Measurements from ENCODE around the gene NCKIPSD.

NCKIPSD gene

DNA sequence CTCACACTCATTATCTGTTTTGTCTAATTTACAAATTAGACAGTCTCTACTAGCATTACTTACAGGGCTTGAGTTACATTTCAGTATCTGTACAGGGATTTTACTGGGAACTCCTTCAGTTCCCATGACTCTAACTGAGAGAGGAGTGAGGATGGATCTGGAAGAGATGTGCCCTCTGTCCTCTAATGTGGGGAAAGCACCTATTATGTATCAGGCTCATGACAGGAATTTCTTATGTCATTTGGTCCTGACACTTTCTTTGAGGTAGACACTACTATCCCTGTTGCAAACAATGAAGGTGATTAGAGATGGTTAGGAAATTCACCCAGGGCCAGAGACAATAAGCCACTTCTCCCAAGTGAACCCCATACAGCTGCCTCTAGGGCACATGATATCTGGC is 10.9 kb upstream of the NCKIPSD start:
- DNase-seq (ENCODE audit: low spot score): no peak

DNA sequence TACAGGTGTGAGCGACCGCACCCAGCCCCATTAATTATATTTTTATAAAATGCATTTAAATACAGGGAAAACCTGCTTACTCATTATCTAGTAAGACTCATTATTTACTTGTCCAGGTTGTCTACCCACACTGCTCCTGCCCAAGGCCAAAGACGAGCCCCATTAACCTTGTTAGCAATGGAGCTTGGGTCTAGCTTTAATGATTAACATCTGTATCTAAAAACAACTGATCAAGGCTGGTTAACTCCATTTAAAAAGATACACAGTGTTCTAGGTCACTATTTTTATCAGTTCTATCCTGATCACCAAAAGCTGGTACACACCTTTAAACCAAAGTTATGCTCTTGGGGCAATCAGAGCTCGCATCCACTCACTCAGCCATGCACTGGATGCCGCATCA is 10.4 kb upstream of the NCKIPSD start:
- DNase-seq (ENCODE audit: low spot score): no peak

DNA sequence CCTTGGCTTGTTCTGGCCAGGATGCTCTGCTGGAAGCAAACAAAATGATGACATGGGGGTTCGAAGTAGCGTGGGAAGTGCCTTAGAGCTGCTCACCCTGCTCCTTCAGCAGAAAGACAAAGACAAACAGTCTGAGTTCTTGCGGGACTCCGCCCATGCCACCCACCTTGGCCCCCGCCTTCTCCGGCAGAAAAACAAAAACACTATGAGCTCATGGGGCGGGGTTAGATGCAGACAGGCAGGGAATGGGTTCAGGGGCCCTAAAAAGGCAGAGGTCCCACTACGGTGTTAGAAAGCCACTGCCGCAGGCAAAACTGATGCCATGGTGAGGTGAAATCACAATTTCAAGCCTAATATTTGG is 9.7 kb upstream of the NCKIPSD start:
- DNase-seq (ENCODE audit: low spot score): no peak

DNA sequence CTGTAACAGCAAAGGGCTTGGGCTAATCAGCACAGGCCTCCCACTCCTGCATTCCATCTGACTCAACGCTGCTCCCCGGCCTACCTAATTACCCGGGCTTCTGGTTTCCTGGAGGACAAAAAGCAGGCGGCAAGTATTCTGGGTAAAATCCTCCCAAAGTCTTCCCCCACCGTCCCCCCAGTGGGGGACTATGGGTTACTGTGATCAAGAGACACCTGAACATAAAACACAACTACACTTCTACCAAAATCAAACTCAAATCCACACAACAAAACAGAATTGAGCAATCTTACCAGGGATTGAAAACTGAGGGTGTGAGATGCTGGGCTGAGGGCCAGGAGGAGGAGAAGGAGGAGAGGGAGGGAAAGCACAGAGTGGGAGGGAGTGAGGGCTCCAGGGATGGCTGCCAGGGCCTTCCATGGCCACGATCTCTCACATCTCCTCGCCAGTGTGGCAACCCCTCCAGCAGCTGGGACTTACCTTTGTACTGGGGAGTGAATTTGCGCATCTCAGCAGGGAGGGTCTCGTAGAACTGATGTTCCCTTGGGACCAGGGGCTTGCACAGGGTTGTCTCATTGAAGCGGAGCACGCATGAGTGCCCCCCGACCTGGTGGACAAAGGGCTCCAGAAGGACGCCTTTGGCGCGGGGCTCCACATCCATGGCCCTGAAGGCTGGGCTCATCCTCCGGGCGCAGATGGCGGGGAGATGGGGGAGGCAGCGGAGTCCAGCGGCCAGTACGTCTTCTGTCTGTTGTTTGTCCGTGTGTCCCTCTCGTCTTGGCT is 9.1 kb upstream of the NCKIPSD start:
- DNase-seq (ENCODE audit: low spot score): no peak

DNA sequence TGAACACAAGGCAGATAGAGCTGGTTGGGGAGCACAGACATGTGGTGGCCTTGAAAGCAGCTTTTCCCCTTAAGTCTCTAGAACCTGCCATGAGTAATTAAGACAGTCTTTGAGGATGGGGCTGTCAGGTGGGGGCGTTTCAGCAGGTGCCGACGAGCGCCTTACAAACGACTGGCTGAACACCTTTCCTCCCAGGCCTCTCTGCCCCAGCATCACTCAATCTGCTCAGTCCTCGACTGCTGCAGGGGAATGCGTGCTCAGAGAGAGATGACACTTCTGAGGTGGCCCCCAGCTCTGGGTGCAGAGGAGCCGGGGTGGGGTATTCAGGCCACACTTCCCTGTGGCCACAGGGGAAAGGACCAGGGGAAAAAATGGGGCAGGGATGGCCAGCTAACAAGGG is 8.1 kb upstream of the NCKIPSD start:
- DNase-seq (ENCODE audit: low spot score): no peak

DNA sequence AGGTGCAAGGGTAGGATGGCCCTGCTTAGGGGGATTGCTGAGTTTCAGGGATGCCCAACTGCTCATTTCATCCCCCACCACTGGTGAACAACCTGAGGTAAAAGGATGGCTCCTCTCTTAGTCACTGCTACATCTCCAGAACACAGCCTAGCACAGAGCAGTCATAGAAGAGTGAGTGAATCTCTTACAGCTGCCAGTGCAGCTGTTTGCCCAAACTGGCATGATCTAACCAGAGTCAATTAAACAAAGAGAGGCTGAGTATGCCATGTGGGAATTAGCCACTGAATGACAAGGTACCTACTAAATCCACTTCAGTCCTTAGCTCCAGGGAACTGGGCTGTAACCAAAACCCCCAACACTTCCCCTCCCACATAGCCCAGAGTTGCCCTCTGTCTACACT is 6.8 kb upstream of the NCKIPSD start:
- DNase-seq (ENCODE audit: low spot score): no peak

DNA sequence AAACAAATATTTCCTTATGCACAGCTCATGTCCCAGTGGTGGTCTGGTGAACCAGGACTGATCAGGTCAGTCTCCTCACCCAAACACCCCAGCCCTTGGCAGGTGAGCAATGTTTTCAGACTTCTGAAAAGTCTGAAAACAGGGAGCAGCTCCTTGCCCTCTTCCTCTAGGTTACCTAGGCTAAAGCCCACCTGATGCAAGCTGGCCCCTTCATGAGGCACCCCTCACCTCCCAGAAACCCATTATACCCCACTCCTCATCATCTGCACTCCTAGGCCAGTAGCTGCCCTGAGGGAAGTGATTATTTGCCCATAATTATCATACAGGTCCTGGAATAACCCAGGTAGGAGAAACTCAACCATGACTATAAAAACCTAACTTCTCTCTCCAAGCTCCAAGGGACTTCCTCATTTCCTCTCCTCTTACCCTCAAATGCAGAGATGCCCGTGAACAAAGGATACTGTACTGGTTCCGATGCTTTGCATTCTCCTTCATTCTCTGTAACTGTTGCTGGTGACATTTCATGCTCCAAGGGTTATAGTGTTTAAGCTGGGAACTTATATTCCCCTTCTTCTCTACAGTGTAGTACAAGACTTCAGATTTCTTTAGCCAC is 5.2 kb upstream of the NCKIPSD start:
- DNase-seq (ENCODE audit: low spot score): no peak

DNA sequence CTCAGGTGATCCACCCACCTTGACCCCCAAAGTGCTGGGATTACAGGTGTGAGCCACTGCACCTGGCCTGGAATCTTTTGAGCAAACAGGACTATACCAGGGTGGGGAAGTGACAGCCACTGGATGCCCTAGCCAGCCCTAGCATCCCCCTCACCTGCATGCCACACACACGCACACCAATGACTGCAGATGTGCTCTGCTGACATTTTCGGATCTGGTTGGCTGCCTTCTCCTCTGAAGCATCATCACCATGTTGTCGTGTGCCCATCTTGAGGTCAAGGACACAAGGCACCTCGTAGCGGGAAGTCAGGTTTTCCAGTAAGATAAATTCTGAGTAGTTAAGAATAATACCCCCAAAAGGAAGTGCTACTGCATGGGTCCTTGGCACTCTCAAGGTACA is 3.7 kb upstream of the NCKIPSD start:
- no peak for DNase-seq (ENCODE audit: low spot score)

DNA sequence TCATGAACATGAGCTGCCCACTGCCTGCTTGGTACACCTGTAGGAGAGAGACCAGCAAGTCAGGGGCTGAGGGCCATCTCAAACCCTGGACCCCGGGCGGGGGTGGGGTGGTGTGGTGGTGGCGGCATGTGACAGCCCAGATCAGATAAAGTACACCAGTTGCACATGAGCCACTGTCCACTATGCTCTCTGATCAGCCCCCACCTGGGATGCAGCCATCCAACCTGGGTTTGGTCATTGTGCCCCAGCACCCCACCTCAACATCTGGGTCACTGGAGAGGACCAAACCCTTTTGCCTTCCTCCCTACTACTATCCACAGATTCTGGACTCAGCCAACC is 3.0 kb upstream of the NCKIPSD start:
- DNase-seq (ENCODE audit: low spot score): no peak

DNA sequence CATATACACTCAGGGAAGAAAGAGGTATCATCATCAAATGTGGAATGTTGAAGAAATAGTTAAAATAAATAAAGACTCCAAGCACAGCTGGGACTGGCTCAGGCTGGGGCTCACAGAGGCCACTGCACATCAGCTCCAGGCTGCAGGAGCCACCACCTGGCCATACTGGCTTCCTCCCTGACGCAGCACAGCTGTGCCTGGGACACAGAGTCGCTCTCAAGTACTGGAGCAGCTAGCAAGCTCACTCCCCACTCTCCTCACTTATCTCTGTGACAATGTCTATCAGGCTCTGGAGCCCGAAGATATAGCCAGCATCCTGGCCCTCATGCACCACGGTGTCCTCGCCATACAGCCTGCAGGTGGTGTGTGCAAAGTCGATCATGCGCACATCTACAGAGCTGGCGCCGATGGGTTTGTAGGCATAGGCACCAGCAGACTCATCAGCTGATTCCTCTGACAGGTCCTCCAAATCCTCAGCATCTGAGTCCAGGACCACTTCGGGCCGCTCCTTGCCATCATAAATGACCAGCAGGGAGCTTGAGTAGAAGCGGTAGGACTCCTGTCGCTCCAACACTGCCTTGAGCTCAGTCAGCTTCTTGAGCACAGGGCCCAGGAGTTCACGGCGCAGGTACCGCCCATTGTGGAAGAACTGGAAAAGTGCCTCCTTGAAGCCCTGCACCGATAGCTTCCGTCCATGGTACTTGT is 2.5 kb upstream of the NCKIPSD start:
- no peak for DNase-seq (ENCODE audit: low spot score)

DNA sequence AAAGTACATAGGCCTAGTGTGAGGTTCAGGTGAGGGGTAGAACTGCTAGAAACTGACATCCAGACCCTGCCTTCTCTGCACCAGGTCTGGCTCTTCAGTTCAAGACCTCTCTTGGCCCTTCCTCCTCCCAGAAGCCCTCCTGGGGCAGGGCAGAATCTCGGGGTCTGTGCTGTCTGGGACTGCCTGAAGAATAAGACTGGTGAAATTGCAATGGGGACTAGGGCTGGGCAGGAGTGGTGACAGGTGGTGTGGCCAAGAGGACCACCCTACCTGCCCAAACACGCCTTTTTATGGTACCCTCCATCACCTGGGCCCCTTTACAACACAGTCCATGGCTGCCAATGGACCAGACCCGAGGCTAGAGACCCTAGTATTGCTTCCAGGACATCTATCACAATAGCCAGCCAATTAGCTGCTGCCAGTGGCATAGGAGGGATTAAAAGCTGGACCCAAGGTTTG is 1.5 kb upstream of the NCKIPSD start:
- DNase-seq (ENCODE audit: low spot score): no peak

DNA sequence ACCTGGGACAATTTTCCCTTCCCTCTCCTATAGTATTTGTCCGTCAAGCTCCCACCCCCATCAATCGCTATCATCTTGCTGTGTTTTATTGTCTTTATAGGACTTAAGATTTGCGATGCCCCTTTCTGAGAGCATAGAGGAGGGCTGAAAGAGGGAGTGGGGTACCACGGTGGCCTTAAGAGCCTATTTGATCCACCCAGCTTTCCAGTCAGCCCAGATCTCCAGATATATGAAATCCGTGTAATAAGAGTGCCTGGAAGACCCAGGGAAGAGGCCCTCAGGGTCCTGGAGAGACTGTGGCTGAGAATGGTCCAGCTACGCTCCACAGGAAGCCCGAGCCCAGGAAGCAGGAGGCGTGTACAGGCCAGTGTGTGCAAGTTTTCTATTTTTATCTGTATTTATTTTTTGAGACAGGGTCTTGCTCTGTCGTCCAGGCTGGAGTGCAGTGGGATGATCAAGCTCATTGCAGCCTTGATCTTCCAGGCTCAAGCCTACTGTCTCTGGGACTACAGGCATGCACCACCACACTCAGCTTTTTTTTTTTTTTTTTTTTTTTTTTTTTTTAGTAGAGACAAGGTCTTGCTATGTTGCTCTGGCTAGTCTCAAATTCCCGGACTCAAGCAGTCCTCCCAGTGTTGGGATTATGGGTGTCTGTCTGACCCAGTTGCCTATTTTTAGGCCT is 964 bp upstream of the NCKIPSD start:
- no peak for DNase-seq (ENCODE audit: low spot score)

DNA sequence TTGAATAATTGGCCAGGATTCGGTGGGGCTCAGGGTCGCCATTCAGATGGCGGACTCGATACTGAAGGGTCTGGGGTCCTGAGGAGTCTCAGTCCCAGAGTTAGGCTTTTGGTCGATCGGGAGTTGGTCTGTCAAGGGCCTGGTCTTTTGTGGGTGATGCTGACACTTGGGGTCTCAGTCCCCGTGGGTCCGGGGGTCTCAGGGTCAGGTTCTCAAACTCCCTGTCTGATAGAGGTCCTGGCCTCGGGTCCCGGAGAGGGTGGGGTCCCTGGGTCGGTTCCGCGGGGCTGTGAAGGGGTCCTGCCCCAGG is 467 bp downstream of the NCKIPSD start:
- DNase-seq (ENCODE audit: low spot score): no peak

DNA sequence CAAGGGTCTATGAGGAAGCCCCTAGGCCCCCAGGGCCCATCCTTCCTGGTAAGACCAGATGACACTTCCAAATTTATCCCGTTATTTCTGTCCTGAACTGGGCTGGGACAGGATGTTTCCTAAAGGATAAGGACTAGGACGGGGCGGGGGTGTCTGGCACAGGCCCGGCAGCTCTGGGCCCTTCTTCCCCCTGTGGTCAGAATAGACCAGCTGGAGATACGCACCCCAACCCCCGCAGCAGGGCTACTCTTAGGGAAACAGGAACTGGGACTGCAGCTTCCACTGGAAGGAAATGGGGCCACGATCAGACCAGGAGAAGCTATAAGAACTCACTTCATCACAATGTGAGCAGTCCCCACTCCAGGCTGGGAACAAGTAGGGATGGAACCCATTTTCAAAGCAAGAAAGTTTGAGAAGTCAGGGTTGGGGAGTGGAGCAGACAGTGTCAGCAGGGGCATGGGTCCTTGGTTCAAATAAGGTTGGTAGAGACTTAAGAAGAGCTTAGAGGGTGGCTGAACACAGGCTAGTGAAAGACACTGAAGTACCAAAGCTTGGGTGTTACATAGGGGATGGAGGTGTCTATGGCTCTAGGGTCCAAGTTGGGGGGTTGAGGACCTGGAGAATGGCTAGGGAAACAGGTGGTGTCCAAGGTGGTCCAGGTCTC is 1.1 kb downstream of the NCKIPSD start:
- DNase-seq (ENCODE audit: low spot score): no peak

DNA sequence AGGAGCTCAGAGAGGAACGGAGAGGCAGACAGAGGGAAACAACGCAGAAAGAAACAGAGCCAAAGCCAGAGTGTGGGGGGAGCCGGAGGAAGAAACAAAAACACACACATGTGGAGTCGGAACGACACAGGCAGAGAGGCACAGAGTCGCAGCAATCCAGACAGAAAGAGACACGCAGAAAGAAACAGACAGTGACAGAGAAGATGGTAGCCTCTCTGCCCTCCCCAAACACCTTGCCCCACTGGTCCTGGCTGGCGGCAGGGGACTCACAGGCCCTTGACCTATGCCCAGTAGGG is 1.7 kb downstream of the NCKIPSD start:
- no peak for DNase-seq (ENCODE audit: low spot score)

DNA sequence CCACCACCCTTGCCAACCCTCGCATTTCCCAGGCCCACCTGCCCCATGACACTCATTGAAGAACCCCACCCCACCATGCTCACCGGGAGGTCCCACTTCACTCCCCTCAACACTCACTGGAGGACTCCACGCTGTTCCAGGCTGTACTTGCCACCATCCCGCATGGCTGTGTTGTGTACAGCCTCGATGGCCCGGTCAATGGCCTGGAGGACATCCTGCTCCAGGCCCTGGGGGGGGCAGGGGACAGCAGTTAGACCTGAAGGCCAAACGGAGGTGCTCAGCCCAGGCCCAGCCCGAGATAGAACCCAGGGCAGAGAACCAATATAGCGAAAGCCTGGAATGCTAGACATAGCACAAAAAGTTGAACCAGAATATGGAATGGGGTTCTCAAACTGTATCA is 2.9 kb downstream of the NCKIPSD start:
- DNase-seq (ENCODE audit: low spot score): no peak

DNA sequence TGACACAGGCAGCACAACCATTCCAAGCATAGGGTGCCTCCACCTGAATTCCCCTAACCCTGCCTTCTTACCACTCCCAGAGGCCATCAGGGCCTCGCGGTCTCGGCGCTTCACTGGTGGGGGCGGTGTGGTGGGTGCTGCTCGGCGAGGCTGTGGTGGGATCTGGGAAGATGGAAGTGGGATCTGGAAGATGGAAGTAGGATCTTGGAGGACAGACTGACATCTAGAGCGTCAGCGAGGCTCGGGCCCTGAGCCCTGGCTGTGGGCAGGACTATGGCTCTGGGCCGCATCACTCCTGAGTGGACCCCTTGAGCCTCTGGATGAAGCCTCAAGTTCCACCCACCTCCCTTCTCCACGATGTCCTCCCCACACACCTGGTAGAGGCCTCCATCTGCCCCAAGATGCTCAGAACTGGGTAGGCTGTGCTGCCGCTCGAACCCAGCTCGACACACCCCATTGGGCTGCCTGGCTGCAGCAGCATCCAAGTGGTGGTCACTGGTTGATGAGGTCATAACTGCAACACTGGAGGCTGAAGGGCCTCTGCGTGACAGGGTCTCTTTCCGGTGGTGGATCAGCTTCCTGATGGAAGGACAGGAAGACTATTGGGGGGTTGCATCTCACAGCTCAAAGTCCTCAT is 3.6 kb downstream of the NCKIPSD start:
- DNase-seq (ENCODE audit: low spot score): no peak

DNA sequence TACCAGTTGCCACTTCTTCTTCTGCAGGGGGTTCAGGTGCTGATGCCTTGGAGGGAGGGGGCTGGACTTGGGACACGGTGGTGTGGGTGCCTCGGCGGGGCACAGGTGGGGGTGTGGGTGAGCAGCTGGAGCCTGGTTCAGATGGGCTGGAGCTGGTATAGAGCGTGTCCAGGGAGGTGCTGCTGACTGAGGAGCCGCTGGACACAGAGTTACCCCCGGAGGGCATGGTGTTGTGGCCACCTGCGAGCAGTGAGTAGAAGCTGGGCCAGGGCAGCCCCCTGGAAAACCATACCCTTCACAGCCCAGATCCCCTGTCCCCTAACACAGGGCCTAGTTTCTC is 4.2 kb downstream of the NCKIPSD start:
- no peak for DNase-seq (ENCODE audit: low spot score)

DNA sequence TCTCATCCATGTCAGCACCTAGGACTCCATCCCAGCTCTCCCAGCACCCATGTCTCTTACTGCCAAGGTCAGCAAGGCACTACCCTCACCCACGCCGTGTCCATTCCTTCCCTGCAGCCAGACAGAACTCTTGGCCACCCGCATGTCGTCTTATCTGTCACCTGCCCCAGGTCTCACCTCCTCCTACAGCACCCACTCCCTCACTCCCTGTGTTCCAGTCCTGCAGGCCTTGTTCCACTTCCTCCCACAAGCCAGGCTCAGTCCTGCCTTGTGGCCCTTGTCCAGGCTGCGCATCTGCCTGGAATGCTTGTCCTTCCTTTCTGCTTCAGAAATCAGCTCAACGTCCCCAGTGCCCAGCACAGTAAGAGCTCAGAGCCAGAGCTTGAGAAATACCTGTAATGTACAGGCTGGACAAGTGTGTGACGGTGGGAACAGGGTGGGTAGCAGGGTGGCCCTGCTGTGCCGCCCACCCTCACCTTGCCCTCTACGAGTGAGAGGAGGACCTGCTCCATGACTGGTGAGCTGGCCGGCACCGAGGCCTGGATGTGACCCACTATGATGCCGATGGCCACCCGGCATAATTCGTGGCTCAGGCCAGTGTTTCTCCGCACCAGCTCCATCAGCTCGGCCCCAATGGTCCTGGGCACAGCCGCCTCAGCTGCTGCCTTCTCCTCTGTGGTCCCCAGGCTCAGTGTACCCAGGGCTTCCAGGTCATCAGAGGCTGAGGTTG is 4.7 kb downstream of the NCKIPSD start:
- DNase-seq (ENCODE audit: low spot score): no peak

DNA sequence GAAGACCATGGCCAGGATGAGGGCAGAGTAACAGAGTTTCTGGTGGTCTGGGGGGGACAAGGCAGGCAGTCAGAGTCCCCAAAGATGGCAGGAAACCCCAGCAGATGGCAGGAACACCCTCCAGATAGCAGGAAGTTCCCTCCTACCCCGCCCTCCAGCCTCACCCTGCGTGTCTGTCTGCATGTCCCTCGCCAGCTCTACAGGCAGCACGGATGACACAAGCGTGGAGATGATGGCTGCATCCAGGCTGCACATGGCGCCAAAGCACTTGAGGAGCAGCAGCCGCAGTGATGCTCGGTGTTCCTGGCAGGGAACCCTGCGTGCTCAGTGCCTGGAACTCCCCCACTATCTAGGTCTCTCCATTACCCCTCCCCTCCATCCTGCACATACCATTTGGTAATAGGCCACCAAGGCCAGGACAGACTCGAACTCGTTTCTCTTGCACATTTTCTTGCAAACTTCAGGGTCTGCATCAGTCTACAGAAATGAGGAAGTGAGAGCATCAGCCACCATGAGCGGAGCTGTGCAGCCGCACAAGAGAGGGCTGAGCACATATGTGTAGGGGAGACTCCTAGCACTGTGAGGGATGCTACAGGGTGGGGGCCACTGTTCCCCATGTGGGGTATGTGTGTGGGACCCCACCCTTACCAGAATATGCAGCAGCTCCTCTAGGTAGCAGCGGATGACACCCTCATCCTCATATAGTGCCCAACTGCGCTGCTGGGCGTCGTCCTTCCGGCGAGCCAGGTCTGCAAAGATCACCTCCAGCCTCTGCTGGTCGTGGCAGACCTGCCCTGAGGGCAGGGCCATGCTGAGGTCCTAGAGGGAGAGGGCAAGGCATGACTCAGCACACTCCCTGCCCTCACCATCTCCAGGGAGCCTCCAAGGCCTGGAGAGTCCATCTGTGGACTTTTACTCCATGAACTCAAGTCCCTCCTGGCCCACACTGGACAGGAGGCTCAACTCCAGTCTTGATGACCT is 6.0 kb downstream of the NCKIPSD start:
- DNase-seq (ENCODE audit: low spot score): no peak
